ENCODE measurements around the gene SRGAP2C.
"Not testable (repeated sequence)": the region's sequence is repeated elsewhere in the genome, so short reads cannot be mapped to it uniquely, and the experiment has no call there.

The SRGAP2C gene

DNA sequence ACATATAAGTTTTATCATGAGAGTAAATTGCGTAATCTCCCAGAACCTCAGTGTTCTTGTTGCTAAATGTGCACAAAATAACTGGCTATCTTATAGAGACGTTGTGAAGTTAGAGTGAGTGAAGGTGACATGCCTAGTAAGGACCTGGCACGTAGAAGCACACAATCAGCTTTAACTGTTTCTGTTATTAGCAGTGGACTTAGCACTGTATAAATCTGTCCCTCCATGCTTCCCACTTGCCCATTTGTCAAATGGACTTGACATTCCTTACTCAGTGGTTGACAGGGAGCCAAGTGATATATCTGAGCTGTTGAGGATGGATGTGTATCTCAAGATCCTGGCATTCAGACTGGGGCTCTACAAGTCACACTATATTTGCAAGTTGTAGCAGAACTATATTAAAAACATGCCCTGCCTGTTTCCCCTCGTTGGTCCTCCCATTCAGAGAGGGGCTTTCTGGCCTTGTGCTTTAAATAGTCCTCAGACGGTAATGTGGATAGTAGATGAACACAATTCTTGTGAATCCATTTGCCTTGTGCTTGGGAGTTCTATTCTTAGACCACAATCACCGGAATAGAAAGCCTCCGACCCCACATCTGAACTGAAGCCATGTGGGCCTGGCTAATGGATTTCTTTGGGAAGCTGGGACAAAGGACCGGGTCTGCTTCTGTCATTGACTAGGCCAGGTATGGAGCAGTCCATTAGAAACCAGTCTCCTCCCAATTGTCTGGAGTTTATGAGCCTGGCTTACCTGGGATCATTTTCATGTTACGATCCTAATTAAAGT is 43.0 kb downstream of the SRGAP2C start:
- not testable (repeated sequence) for DNase-seq (ENCODE audit: low read depth in 2 of 2)

DNA sequence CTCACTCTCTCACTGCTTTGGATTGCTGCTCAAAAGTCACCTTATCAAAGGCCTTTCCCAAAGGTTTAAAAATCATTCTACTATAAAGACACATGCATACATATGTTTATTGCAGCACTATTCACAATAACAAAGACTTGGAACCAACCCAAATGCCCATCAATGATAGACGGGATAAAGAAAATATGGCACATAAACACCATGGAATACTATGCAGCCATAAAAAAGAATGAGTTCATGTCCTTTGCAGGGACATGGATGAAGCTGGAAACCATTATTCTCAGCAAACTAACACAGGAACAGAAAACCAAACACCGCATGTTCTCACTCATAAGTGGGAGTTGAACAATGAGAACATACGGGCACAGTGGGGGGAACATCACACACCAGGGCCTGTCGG is 45.9 kb downstream of the SRGAP2C start:
- DNase-seq (ENCODE audit: low read depth in 2 of 2), result not testable (repeated sequence)

DNA sequence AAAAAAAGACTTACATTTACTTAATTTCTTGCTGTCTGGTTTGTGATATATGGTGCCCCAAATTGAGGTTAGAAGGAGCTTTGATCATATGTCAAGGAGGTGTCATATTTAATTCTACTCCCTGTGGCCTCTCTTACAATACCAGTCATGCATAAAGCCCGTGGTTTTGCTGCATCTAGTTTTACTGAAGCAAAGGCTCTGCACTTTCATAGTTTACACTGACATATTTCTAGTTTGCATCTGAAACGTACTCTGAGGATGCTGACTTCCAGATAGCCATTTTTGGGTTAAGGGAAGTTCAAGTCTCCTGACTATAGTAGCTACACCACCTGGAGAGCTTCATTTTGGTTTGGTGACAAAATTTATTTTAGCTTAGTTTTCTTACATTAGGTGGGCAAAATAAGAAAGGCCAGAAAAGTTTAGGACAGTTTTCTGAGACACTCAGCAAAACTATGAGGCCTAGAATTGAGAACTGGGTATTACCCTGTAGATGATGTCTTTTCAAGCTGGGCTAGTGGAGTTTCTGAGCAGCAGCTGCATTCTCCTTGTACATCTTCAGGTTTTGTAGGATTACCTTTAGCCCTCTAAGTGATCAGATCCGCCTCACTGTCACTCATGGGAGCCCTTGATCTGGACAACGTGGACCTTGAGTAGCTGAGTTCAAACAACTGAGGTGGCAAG is 47.8 kb downstream of the SRGAP2C start:
- DNase-seq (ENCODE audit: low read depth in 2 of 2), result not testable (repeated sequence)

DNA sequence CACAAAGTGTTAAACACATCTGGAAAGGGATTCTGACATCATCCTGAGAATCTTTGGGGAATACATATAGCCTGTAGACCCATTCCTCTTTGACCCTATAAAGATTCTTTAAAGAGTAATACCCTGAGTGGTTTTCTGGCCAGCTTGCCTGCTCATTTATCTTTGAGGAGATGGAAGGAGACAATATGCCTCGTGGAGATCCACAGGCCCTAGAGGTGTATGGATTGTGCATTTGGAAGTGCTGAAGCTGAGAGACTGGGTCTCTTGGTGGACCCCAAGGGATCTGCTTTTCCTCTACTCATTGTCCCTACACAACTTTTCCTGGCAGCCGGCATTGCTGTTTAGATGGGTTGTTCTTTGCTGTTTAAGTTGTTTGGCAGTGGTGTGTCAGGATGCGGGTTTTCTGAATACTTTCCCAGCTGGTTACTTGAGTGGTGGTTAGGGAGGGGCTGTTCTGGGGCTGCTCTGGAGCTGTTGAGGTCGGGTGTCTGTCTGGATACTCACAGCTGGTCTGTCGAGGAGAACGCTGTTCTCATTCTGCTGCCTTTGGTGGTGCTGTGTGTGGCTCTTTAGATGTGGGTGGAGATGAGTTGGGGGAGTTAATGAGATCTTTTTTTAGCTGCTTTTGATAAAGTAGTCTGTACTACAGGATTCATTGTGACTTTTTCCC is 49.5 kb downstream of the SRGAP2C start:
- DNase-seq (ENCODE audit: low read depth in 2 of 2), result not testable (repeated sequence)

DNA sequence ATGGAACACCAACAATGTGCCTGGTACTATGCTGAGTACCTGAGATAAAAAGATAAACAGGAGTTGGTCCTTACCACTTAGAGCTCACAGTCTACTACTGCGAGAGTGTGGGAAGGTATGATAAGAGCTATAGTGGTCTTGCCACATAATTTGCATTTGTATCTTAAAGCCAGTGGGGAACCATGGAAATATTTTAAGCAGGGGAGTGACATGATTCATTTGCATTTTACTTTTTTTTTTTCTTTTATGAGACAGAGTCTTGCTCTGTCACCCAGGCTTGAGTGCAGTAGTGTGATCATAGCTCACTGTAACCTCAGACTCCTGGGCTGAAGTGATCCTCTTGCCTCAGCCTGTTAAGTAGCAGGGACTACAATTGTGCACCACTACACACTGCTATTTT is 53.6 kb downstream of the SRGAP2C start:
- DNase-seq (ENCODE audit: low read depth in 2 of 2), result not testable (repeated sequence)

DNA sequence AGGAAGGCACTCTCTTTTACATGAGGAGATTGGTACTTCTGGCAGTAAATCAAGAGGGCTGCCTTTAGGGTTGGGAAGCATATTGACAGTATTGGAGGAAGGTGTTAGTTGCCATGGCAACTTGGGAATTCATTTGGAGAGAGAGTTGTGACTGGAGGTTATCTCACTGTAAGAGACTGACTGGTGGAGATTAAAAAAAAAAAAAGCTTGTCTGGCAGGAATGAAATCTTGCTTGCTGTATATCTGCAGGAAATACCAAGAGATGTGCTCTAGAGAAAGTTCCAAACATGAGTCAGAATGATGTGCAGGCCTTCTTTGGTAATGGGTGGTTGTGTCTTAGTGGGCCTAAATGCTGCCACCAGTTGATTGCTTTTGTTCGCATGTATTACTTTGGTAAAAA is 59.1 kb downstream of the SRGAP2C start:
- DNase-seq (ENCODE audit: low read depth in 2 of 2), result not testable (repeated sequence)

DNA sequence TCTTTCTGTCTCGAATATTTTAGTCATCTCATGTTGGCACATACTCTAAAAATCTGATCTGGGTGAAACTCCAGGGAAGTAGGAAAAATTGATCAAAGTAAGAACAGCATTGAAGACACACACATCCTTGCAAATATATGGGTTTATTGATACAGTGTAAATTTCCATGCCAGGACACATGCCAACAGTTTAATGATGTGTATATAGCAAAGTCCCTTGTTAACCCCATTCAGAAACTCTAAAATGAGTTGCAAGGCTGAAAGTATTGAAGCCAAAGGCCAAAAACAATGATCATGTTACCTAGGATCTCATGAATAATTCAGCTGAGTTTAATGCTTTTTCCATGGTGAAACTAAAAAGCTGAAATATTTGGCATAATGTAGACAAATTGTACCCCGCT is 61.6 kb downstream of the SRGAP2C start:
- not testable (repeated sequence) for DNase-seq (ENCODE audit: low read depth in 2 of 2)

DNA sequence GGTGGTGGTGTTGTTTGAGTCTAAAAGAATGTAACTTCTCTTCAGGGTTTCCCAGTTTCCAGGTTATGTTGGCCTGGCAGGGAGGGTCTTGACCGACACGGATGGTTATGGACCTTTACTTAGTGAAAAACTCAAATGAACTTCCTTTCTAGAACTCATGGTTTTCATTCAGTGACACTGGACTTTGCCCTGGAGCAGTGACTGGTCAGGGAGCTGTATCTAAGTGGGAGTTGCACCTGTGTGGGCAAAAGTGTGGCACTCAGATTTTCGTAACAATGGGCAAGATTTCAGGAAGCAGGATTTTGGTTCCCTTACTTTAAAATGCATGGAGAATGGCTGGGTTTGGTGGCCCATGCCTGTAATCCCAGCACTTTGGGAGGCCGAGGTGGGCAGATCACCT is 67.9 kb downstream of the SRGAP2C start:
- not testable (repeated sequence) for DNase-seq (ENCODE audit: low read depth in 2 of 2)

DNA sequence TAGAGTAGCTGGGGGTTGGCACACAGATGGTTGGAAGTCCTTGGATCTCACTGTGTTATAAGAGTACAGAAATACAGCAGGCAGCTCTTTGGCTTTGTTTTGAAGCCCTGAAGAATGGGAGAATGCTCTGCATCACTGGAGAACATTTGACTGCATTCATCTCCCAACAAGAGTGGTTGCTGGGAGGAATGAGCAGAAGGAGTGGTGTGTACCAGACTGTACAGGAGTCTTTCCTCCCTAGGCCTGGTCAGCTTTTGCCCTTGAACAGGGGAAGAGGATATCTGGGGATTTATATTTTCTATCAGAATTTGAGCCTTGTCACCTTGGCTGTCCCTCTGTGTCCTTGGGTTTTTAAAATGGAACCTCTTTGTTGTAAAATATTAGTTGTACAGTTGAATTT is 69.8 kb downstream of the SRGAP2C start:
- DNase-seq (ENCODE audit: low read depth in 2 of 2), result not testable (repeated sequence)

DNA sequence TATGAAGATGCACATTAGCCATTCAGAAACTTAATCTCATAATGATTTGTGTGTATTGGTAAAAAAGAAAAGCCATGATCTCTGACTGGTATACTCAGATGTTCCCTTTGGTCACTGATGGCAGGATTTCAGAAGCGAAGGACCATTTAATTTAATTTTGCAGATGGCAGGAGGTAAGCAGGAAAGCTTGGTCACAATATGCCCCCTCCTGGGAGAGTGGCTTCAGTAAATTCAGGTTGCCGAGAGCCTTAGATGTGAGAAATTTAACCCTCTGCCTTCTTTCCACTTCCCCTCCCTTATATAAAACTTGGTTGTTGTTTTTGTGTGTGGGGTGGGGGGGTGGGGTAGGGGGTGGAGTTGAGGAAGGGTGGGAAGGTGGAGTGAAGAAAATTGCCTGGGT is 72.9 kb downstream of the SRGAP2C start:
- not testable (repeated sequence) for DNase-seq (ENCODE audit: low read depth in 2 of 2)

DNA sequence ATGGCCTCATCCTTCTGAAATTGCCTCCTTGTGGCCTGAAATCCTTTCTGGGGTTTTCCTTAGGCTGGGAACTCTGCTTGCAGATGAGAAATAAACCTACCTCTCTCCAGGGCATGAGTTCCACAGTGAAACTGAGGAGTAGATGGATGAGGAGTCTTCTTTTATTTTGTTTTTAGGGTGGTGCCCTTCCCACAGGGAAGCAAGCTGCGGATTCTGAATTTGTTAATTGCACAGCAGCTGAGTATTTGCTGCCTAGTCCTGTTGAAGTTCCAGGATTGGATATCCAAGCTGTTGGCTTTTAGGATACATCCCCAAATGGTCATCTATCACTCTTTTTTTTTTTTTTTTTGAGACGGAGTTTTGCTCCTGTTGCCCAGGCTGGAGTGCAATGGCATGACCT is 73.4 kb downstream of the SRGAP2C start:
- not testable (repeated sequence) for DNase-seq (ENCODE audit: low read depth in 2 of 2)

DNA sequence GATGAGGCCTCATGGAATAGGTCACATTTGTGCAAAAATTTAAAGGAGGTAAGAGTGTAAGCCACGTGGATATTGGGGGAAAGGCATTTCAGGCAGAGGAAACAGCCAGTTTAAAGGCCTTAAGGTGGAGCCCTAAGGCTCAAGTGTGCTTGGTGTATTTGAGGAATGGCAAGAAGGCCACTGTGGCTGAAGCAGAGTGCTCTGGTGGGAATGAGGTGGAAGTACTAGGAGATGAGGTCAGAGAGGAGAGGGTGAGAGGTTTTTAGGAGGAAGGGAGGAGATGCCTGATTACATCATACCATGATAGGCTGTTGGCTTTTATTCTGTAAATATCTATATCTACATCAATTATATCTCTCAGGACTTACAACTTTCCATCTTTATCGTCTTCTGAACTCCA is 75.4 kb downstream of the SRGAP2C start:
- DNase-seq (ENCODE audit: low read depth in 2 of 2), result not testable (repeated sequence)

DNA sequence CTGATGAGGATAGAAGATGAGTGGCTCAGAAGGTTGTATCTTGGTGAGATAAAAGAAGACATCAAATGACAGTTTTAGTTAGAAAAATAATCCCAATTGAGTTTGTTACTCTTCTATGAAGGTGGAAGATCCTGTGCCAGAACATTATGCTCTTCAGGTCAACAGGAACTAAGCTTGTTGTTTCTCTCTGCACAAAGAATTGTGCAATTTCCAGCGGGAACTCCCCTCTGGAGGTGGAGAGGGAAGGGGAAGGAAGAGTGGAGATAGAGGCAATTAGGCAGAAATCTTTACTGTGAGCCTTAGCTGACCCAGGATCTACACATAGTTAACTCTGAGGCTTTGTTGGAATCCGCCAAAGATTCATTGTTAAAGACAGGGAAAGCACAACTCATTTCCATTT is 77.4 kb downstream of the SRGAP2C start:
- not testable (repeated sequence) for DNase-seq (ENCODE audit: low read depth in 2 of 2)

DNA sequence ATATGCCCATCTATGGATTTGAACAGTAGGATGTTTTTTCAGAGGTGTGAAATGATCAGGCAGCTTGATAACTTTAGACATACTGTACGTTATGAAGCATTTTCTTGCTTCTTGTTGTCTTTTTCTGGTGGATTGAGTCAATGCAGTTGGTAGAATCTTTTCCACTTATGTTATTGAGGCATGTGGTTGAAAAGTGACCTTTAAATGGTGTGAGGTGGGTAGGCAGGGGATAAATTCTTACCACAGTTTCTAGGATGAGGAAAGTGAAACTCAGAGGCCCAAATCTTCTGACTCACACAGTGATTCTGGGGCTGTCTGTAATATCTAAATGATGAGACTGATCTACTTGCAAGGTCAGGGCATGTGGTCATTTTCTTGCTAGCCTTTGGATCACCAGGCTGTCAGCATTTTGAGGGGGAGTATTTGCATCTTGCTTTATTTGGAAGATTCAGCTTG is 79.0 kb downstream of the SRGAP2C start:
- not testable (repeated sequence) for DNase-seq (ENCODE audit: low read depth in 2 of 2)

DNA sequence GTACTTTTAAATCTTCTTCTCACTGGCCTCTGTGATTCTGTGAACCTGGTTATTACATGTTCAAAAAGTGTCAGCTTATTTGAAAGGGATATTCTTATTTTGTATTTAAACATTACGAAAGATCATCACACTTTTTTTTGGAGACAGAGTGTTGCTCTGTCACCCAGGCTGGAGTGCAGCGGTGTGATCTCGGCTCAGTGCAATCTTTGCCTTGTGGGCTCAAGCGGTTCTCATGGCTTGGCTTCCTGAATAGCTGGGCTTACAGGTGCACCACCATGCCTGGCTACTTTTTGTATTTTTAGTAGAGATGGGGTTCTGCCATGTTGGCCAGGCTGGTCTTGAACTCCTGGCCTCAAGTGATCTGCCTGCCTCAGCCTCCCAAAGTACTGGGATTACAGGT is 82.3 kb downstream of the SRGAP2C start:
- not testable (repeated sequence) for DNase-seq (ENCODE audit: low read depth in 2 of 2)

DNA sequence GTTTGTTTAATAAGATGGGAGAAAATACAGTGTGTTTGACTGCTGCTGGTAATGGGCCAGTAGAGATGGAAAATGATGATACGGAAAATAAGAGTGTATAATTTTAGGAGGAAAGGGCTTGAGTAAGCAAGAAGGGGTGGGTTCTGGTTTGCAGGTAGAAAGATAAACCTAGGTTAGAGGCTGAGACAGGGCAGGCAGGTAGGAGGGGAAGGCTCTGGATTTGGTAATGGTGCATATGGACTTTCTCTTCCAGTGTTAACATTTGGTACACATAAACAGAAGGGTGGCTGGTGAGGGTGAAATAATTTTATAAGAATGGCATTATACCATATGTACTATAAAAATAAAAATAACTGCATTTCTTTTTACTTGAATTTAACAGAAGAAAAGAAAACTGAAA is 84.5 kb downstream of the SRGAP2C start:
- DNase-seq (ENCODE audit: low read depth in 2 of 2), result not testable (repeated sequence)

DNA sequence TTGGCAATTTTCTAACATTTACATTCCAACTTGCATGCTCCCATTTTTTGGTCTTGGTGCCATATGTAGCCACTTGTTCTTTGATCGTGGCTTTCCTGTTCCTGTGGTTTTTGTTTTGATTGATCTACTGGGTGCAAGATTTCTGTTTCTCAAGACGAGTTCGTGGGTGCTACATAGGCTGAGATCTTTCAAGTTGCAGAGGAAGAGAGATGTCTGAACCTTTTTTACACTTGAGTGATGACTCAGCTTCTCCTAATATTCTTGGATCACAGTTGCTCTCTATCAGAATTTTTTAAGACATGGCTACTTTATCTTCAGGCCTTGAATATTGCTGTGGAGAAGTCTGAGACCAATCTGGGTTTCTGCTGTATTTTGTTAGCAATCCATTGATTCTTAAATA is 85.2 kb downstream of the SRGAP2C start:
- not testable (repeated sequence) for DNase-seq (ENCODE audit: low read depth in 2 of 2)

DNA sequence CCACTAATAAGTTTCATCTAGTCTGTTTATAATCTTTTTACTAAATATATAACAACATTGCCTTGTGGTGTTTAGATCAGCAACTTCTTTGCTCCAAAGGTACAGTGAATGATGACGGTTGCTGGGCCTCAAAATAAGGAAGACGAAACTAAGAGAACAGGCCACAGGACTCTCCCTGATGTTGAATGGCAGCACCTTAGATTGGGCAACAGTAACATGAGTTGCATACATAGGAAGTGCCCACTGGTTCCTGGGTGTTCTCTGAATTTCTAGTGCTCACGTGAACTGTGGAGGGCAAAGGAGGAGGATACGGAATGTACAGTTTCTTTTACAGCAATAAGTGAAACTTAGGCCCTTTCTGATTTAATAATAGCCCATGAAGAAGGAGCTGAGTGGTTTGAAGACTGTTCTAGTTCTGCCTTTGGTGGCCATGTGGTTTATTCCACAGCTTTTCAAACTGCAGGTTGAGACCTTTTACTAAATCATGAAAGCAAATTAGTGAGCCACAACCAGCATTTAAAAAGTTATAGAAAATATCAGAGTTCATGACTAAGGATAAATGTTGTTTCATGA is 86.5 kb downstream of the SRGAP2C start:
- not testable (repeated sequence) for DNase-seq (ENCODE audit: low read depth in 2 of 2)

DNA sequence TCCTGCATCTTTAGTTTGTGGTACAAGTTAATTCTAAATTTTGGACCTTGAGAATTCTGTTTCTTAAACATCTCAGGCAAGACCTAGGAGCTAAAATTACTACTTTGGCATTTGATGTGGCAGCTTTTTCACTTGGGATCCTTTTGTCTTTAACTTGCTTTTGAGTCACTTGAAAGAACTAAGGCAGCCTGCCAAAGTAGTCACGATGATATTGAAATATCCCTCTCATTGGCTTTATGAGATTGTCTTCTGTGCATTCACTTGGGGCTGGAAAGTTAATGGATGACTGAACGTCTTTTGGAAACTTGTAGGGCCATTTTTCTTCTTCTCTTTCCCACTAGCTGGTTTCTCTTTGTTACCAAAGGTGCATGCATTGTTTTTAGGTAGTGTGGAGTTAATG is 90.7 kb downstream of the SRGAP2C start:
- DNase-seq (ENCODE audit: low read depth in 2 of 2), result not testable (repeated sequence)

DNA sequence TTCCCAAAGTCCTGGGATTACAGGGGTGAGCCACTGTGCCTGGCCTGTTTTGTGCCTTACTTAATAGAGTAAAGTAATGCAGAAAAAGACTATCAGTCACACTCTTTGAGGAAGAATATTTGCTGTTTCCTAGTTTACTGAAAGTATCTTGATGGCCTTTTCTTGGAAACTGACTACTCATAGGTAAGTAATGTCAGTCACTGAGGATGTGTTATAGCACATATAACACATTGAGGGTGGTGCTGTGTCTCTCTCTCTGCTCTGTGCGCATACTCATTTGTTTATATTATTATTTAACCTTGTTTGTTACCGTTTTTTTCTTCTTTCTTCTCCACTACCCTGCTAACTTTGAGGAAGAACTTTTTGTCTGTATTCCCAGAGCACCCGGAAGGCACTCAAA is 93.4 kb downstream of the SRGAP2C start:
- not testable (repeated sequence) for DNase-seq (ENCODE audit: low read depth in 2 of 2)

DNA sequence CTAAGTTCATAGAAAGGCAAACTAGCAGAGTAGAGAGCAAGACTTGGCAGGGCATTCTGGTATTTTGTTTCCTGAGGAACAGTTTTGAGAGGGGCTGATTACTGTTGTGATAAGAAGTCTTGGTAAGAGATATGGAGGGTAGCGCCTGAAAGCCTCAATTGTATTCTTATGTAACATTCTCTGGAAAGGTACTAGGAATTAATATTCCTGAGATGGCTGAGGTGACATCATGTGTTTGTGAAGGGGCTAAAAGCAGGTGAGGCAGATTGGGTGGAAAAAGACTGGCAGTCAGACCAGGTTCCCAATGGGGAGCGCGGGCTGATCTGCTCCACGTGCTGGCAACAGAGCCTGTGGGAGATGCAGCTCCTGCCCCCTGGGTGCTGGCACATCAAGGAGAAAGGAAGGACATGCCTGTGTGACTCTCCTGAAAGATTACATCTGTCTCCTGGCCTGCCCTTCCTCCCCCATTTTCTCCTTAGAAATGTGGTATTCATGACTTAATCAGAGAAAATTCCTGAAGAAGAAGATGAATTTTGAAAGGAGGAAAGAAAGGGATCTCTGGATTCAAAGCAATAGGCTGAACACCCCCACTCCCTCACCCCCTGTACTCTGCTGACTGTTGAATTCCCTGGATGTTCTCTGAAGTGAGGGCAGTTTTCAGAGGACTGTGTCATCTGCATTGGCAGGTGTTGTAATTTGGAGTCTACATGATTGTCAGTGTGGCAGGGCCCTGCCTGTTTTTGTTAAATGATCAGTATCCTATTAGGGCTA is 94.2 kb downstream of the SRGAP2C start:
- DNase-seq (ENCODE audit: low read depth in 2 of 2), result not testable (repeated sequence)
